GM18520 (cell line): ENCODE data around the gene PHB1.
"Not testable (repeated sequence)": the region's sequence is repeated elsewhere in the genome, so short reads cannot be mapped to it uniquely, and the experiment has no call there.

ENCODE experiments used
- ATAC-seq: cut with Tn5 transposase; IDR thresholded peaks from one replicate; pipeline ENCODE4 v1.9.1; 2021; ENCODE audit not compliant: unreplicated experiment

Gene PHB1

GRCh38 chr17:49439673-49440571, 25.2 kb upstream of the PHB1 start:
- ATAC-seq, result no peak

- ATAC-seq, result no peak
Measured at GRCh38 chr17:49439305-49439672, 24.6 kb upstream of the PHB1 start.

- ATAC-seq, result no peak
Measured at GRCh38 chr17:49438436-49439278, 24.0 kb upstream of the PHB1 start.

- ATAC-seq, result no peak
Measured at GRCh38 chr17:49437696-49438435, 23.2 kb upstream of the PHB1 start.

GRCh38 chr17:49436174-49436573, 21.5 kb upstream of the PHB1 start:
- ATAC-seq, result no peak

- no peak for ATAC-seq
Measured at GRCh38 chr17:49435671-49436029, 21.0 kb upstream of the PHB1 start.

GRCh38 chr17:49434821-49435670, 20.4 kb upstream of the PHB1 start:
- no peak for ATAC-seq

- ATAC-seq, result no peak
Measured at GRCh38 chr17:49433000-49433694, 18.5 kb upstream of the PHB1 start.

GRCh38 chr17:49431743-49432142, 17.1 kb upstream of the PHB1 start:
- no peak for ATAC-seq

GRCh38 chr17:49425004-49425286, 10.3 kb upstream of the PHB1 start:
- ATAC-seq, result no peak

GRCh38 chr17:49424276-49425003, 9.8 kb upstream of the PHB1 start:
- ATAC-seq, result not testable (repeated sequence)

GRCh38 chr17:49422714-49423113, 8.0 kb upstream of the PHB1 start:
- no peak for ATAC-seq

- not testable (repeated sequence) for ATAC-seq
Measured at GRCh38 chr17:49419761-49420160, 5.1 kb upstream of the PHB1 start.

GRCh38 chr17:49418754-49419740, 4.4 kb upstream of the PHB1 start:
- ATAC-seq, result not testable (repeated sequence)

GRCh38 chr17:49414271-49414621, 436 bp downstream of the PHB1 start:
- ATAC-seq, result no peak

GRCh38 chr17:49409066-49409465, 5.6 kb downstream of the PHB1 start:
- ATAC-seq, result no peak

GRCh38 chr17:49407981-49408501, 6.6 kb downstream of the PHB1 start:
- no peak for ATAC-seq

- ATAC-seq, result no peak
Measured at GRCh38 chr17:49407086-49407485, 7.6 kb downstream of the PHB1 start.
